Measurements from ENCODE around the gene ATF3. TPM values are rescaled to one million over a fixed set of nuclear protein-coding genes. Genes with fewer than 3 reads are reported as not detected.

ATF3 gene
- total RNA-seq, 4 donors from 2014 or later: 12.3 to 19.2 (median 13.7) TPM

GRCh38 chr1:212612041-212612961, 3.7 kb downstream of the ATF3 start:
- Histone ChIP-seq H3K27ac (peak overlapping the region in 1 of 4 donors; percentile 25), H3K4me3 (no peak overlapping the region), H3K36me3 (peaks cover 0 to 27% (median 0%) of the 10 kb centered on the region in 3 donors), H3K27me3 (no peaks in the 10 kb centered on the region), H3K9me3 (no peaks in the 10 kb centered on the region), H3K4me1 (peaks cover 0 to 40% (median 15%) of the 10 kb centered on the region in 4 donors)
- no peak for DNase-seq (ENCODE audit: low spot score in 2 of 2)
- 73 to 87% methylated on average over 8 of the region's 8 CpGs for WGBS, 2 donors
- TF ChIP-seq CTCF (IDR thresholded peaks at IDR 0.05): no peak
- TF ChIP-seq POLR2A (IDR thresholded peaks at IDR 0.05): no peak
- TF ChIP-seq EP300 (IDR thresholded peaks at IDR 0.05): no peak

- Histone ChIP-seq H3K27ac (no peak overlapping the region), H3K4me1 (peaks cover 0 to 34% (median 14%) of the 10 kb centered on the region in 4 donors), H3K36me3 (peaks cover 0 to 41% (median 5%) of the 10 kb centered on the region in 3 donors), H3K9me3 (no peaks in the 10 kb centered on the region), H3K4me3 (no peak overlapping the region), H3K27me3 (no peaks in the 10 kb centered on the region)
- TF ChIP-seq CTCF (IDR thresholded peaks at IDR 0.05): no peak
- TF ChIP-seq POLR2A (IDR thresholded peaks at IDR 0.05): no peak
- TF ChIP-seq EP300 (IDR thresholded peaks at IDR 0.05): no peak
- DNase-seq (ENCODE audit: low spot score in 2 of 2): no peak
- WGBS, 2 donors: 86 to 87% methylated on average over 8 of the region's 8 CpGs
These were observed 5.1 kb downstream of the ATF3 start for GRCh38 chr1:212613440-212614335.

GRCh38 chr1:212614453-212615200, 6.1 kb downstream of the ATF3 start:
- Histone ChIP-seq H3K36me3 (peaks cover 0 to 50% (median 14%) of the 10 kb centered on the region in 3 donors), H3K9me3 (no peaks in the 10 kb centered on the region), H3K27me3 (no peaks in the 10 kb centered on the region), H3K4me3 (no peak overlapping the region), H3K27ac (no peak overlapping the region), H3K4me1 (peaks cover 0 to 31% (median 14%) of the 10 kb centered on the region in 4 donors)
- TF ChIP-seq POLR2A (IDR thresholded peaks at IDR 0.05) (no peak), CTCF (IDR thresholded peaks at IDR 0.05) (no peak), EP300 (IDR thresholded peaks at IDR 0.05) (no peak)
- 79 to 93% methylated on average over 5 of the region's 5 CpGs for WGBS, 2 donors
- no peak for DNase-seq (ENCODE audit: low spot score in 2 of 2)

GRCh38 chr1:212615201-212615470, 6.6 kb downstream of the ATF3 start:
- H3K4me3 ChIP-seq: no peak overlapping the region
- H3K27ac ChIP-seq: no peak overlapping the region
- H3K36me3 ChIP-seq: peaks cover 0 to 55% (median 15%) of the 10 kb centered on the region in 3 donors
- DNase-seq (ENCODE audit: low spot score in 2 of 2): no peak
- H3K27me3 ChIP-seq: no peaks in the 10 kb centered on the region
- H3K9me3 ChIP-seq: no peaks in the 10 kb centered on the region
- 92 to 98% methylated on average over 9 of the region's 9 CpGs for WGBS, 2 donors
- H3K4me1 ChIP-seq: peaks cover 0 to 26% (median 13%) of the 10 kb centered on the region in 4 donors
- no peak for TF ChIP-seq CTCF (IDR thresholded peaks at IDR 0.05)
- TF ChIP-seq EP300 (IDR thresholded peaks at IDR 0.05): no peak
- TF ChIP-seq POLR2A (IDR thresholded peaks at IDR 0.05): no peak
